T-helper 1 cell treated with Interleukin-12 subunit alpha and Interleukin-12 subunit beta and Interleukin-4 antibody, amounts not matched to agents 30 ng/mL and 1 ng/mL, for 36 hours (primary cell): ENCODE measurements around the gene SLC17A9. TPM values are rescaled to one million over a fixed set of nuclear protein-coding genes. Genes with fewer than 3 reads are reported as not detected.

Source experiments
- intact Hi-C: fragments of 100-400 bp; cut with micrococcal nuclease; formaldehyde crosslinking; loops from one replicate; pipeline ENCODE4 v1.15.1; 2024
- total RNA-seq: library from RNA; stranded (reverse); gene quantifications from 2 replicates; pipeline ENCODE4 v1.2.3, GENCODE V29; 2022

The SLC17A9 gene
- total RNA-seq, 1 donor from 2014 or later = 3.2 TPM

- intact Hi-C loops = no loop called here
Observed at GRCh38 chr20:63013207-63013606, 60.7 kb downstream of the SLC17A9 start.

DNA sequence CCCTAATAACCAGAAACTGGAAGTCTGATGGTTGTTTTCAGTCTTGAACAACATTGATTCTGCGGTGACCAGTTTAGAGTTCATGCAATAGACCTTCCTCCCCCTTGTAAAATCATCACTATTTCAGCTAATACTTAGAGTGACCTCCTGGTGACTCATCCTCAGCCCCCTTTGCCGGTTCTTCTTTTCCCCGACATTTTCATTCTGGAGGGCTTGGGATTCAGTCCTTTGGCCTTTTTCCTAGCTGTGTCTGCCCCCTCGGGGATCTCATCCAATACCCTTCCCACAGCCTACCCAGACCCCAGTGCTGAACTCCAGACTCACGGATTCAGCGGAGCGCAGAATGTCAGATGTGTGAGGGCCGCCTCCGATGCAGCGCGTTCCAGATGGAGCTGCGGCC lies 61.8 kb downstream of the SLC17A9 start:
- intact Hi-C loops = no loop called here

GRCh38 chr20:63014710-63015109 lies 62.2 kb downstream of the SLC17A9 start:
- intact Hi-C loops = no loop called here

GRCh38 chr20:63015147-63015661 lies 62.7 kb downstream of the SLC17A9 start:
- intact Hi-C loops = no loop called here

- intact Hi-C loops = no loop called here
Observed at GRCh38 chr20:63015662-63016361, 63.3 kb downstream of the SLC17A9 start.

GRCh38 chr20:63016514-63017075 lies 64.1 kb downstream of the SLC17A9 start:
- intact Hi-C loops = no loop called here

DNA sequence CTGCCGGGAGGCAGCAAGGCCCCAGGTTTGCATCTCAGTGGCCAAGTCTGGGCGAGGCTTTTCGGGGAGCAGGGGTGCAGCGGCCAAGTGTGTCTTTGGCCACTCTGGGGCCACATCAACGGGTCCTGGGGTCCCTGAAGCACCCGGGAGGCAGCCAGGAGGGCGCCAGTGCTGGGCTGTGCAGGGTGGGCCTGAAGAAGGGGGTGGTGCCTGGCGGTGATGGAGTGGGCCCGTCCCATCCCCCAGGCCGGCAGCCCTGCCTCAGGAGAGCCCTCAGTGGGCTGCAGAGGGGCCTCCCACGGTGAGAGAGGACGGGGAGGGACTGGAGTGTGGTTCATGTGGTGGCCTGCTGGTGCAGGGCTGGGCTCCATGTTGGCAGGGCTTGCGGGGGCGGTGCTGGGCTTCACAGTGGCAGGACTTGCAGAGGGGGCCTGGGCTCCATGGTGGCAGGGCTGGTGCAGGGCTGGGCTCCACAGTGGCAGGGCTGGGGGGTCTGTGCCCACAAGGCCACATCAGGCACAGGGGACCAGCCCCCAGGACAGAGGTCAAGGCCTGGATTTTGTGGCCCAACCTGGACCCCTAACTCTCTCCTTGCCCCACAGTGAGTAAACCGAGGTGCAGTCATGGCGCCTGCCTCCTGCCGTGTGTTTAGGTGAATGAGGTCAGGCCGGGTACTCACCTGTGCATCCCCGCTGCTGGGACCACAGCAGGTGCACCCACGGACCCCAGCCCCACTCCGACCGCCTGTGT lies 64.7 kb downstream of the SLC17A9 start:
- intact Hi-C loops = no loop called here

GRCh38 chr20:63017826-63018411 lies 65.4 kb downstream of the SLC17A9 start:
- intact Hi-C loops = no loop called here

Other genes starting within 250 kb of the SLC17A9 start
- not detected in 2 replicates for gene NTSR1, start 243.9 kb upstream of the SLC17A9 start, total RNA-seq
- gene MRGBP, start 156.2 kb upstream of the SLC17A9 start, total RNA-seq = 11.7 TPM in 2 replicates
- 82.6 and 90.5 TPM in 2 replicates for gene OGFR, start 147.9 kb upstream of the SLC17A9 start, total RNA-seq
- 0.15 TPM in 1 of 2 replicates, not detected in the other for gene COL9A3, start 135.7 kb upstream of the SLC17A9 start, total RNA-seq
- 4.5 and 5.2 TPM in 2 replicates for gene TCFL5, start 90.9 kb upstream of the SLC17A9 start, total RNA-seq
- gene DIDO1, start 26.2 kb upstream of the SLC17A9 start, total RNA-seq = 71.7 and 72.3 TPM in 2 replicates
- gene GID8, start 14.6 kb upstream of the SLC17A9 start, total RNA-seq = 34.2 and 37.0 TPM in 2 replicates
- not detected in 2 replicates for gene BHLHE23, start 54.3 kb downstream of the SLC17A9 start, total RNA-seq